VCaP (cell line): ENCODE results near the gene LSAMP.

Experiments used
- H3K27ac ChIP-seq: fragments of 450-650 bp; 2 replicates; pipeline ENCODE4 v1.5.1; 2017
- CTCF ChIP-seq: fragments of 450-650 bp; conservative IDR thresholded peaks from 2 replicates; pipeline ENCODE4 v1.5.1; 2017; ENCODE audit warnings: mild to moderate bottlenecking, moderate library complexity

The LSAMP gene

GRCh38 chr3:116445311-116445841 is at the start of gene LSAMP:
TSS of gene LSAMP (minus strand) at chr3:116445487.
- no peak for TF ChIP-seq CTCF
- H3K27ac ChIP-seq, result no peak within 1 kb of the TSS

- TF ChIP-seq CTCF, result no peak
- H3K27ac ChIP-seq, result no peak overlapping the region
Observed at GRCh38 chr3:116492379-116492778, 47.1 kb upstream of the LSAMP start.

GRCh38 chr3:116483135-116483534 is 37.8 kb upstream of the LSAMP start:
- H3K27ac ChIP-seq, result no peak overlapping the region
- no peak for TF ChIP-seq CTCF

GRCh38 chr3:116476691-116477090 is 31.4 kb upstream of the LSAMP start:
- no peak overlapping the region for H3K27ac ChIP-seq
- TF ChIP-seq CTCF, result no peak

- TF ChIP-seq CTCF, result no peak
- no peak overlapping the region for H3K27ac ChIP-seq
Observed at GRCh38 chr3:116474801-116475200, 29.5 kb upstream of the LSAMP start.

- no peak for TF ChIP-seq CTCF
- H3K27ac ChIP-seq, result no peak overlapping the region
Observed at GRCh38 chr3:116474032-116474780, 28.9 kb upstream of the LSAMP start.

- TF ChIP-seq CTCF, result no peak
Observed at GRCh38 chr3:116473602-116474001, 28.3 kb upstream of the LSAMP start.

More at GRCh38 chr3:116473602-116474001, 28.3 kb upstream of the LSAMP start:
- no peak overlapping the region for H3K27ac ChIP-seq
